HG03565 (cell line): ENCODE results near the gene SLC6A18.

Experiments
- ATAC-seq: cut with Tn5 transposase; IDR thresholded peaks from one replicate; pipeline ENCODE4 v1.9.1; 2021; ENCODE audit warnings: mild to moderate bottlenecking, moderate library complexity; ENCODE audit not compliant: unreplicated experiment

SLC6A18 gene

GRCh38 chr5:1186351-1187233 lies 38.6 kb upstream of the SLC6A18 start:
- no peak for ATAC-seq

- no peak for ATAC-seq
These were observed 37.8 kb upstream of the SLC6A18 start for GRCh38 chr5:1187234-1187949.

- ATAC-seq: no peak
These were observed 37.2 kb upstream of the SLC6A18 start for GRCh38 chr5:1187950-1188334.

- no peak for ATAC-seq
These were observed 36.7 kb upstream of the SLC6A18 start for GRCh38 chr5:1188464-1188863.

- ATAC-seq: no peak
These were observed 35.9 kb upstream of the SLC6A18 start for GRCh38 chr5:1189269-1189668.

- ATAC-seq: no peak
These were observed 34.9 kb upstream of the SLC6A18 start for GRCh38 chr5:1190278-1190677.

GRCh38 chr5:1190837-1191239 lies 34.3 kb upstream of the SLC6A18 start:
- ATAC-seq: no peak

GRCh38 chr5:1192971-1193590 lies 32.1 kb upstream of the SLC6A18 start:
- no peak for ATAC-seq

GRCh38 chr5:1193591-1193985 lies 31.6 kb upstream of the SLC6A18 start:
- ATAC-seq: no peak

- ATAC-seq: no peak
These were observed 30.8 kb upstream of the SLC6A18 start for GRCh38 chr5:1194378-1194777.

GRCh38 chr5:1195439-1195838 lies 29.7 kb upstream of the SLC6A18 start:
- no peak for ATAC-seq

GRCh38 chr5:1195916-1196315 lies 29.3 kb upstream of the SLC6A18 start:
- no peak for ATAC-seq

- ATAC-seq: no peak
These were observed 28.6 kb upstream of the SLC6A18 start for GRCh38 chr5:1196562-1196961.

- no peak for ATAC-seq
These were observed 27.1 kb upstream of the SLC6A18 start for GRCh38 chr5:1197876-1198666.

GRCh38 chr5:1199340-1199648 lies 25.9 kb upstream of the SLC6A18 start:
- no peak for ATAC-seq

- ATAC-seq: no peak
These were observed 25.3 kb upstream of the SLC6A18 start for GRCh38 chr5:1199649-1200494.

- ATAC-seq: no peak
These were observed 24.5 kb upstream of the SLC6A18 start for GRCh38 chr5:1200495-1201326.

GRCh38 chr5:1201327-1202025 lies 23.7 kb upstream of the SLC6A18 start, which contains the start of gene SLC6A19:
SLC6A19 (plus strand) TSS chr5:1201595; CDS start chr5:1201651, 56 bp downstream.
- ATAC-seq: no peak
